Parathyroid adenoma (tissue), 2 donors: ENCODE results near the gene ATP5F1E.

Experiments
- H2AFZ ChIP-seq: fragments of 300-600 bp; sonication (generic); one replicate; pipeline ENCODE4 v1.7.0; 2017; ENCODE audit warnings: antibody characterized with exemption, mild to moderate bottlenecking
- H3K27ac ChIP-seq: fragments of 300-600 bp; sonication (generic); one replicate; pipeline ENCODE4 v1.7.0; 2017
- H3K27me3 ChIP-seq: fragments of 300-600 bp; sonication (generic); one replicate; pipeline ENCODE4 v1.7.0; 2017; ENCODE audit warnings: low read length; ENCODE audit not compliant: control insufficient read depth, insufficient read depth
- H3K36me3 ChIP-seq: fragments of 300-600 bp; sonication (generic); one replicate; pipeline ENCODE4 v1.7.0; 2017; ENCODE audit warnings: low read length; ENCODE audit not compliant: control insufficient read depth, insufficient read depth
- H3K4me1 ChIP-seq: fragments of 300-600 bp; sonication (generic); one replicate; pipeline ENCODE4 v1.7.0; 2017; ENCODE audit warnings: control low read depth
- H3K4me2 ChIP-seq: fragments of 300-600 bp; sonication (generic); one replicate; pipeline ENCODE4 v1.7.0; 2017; ENCODE audit warnings: low read length
- H3K4me3 ChIP-seq: fragments of 300-600 bp; sonication (generic); one replicate; pipeline ENCODE4 v1.7.0; 2017; ENCODE audit warnings: low read depth, low read length
- H3K79me2 ChIP-seq: fragments of 300-600 bp; sonication (generic); one replicate; pipeline ENCODE4 v1.7.0; 2017; ENCODE audit warnings: control low read depth
- H3K9ac ChIP-seq: fragments of 300-600 bp; sonication (generic); one replicate; pipeline ENCODE4 v1.7.0; 2017; ENCODE audit warnings: mild to moderate bottlenecking
- H3K9me3 ChIP-seq: fragments of 300-600 bp; sonication (generic); one replicate; pipeline ENCODE4 v1.7.0; 2017; ENCODE audit warnings: low read length; ENCODE audit not compliant: control insufficient read depth
- CTCF ChIP-seq: fragments of 300-600 bp; sonication (generic); IDR thresholded peaks from one replicate; pipeline ENCODE4 v1.7.0; 2017; ENCODE audit warnings: antibody characterized with exemption, mild to moderate bottlenecking
- donor health status: primary hyperparathyroidism.

The ATP5F1E gene

GRCh38 chr20:59001068-59001448 is 31.1 kb downstream of the ATP5F1E start:
- H3K9me3 ChIP-seq = no peaks in the 10 kb centered on the region
- H3K27me3 ChIP-seq = no peaks in the 10 kb centered on the region
- no peak overlapping the region for H3K27ac ChIP-seq
- H3K4me1 ChIP-seq = peaks cover 14% of the 10 kb centered on the region
- H3K4me2 ChIP-seq = no peak overlapping the region
- H3K36me3 ChIP-seq = no peaks in the 10 kb centered on the region
- no peak overlapping the region for H3K4me3 ChIP-seq
- H3K9ac ChIP-seq = no peak overlapping the region
- peaks cover 11% of the 10 kb centered on the region for H3K79me2 ChIP-seq
- no peak overlapping the region for H2AFZ ChIP-seq
- TF ChIP-seq CTCF = no peak

- no peak for TF ChIP-seq CTCF
- no peaks in the 10 kb centered on the region for H3K36me3 ChIP-seq
Observed at GRCh38 chr20:59000326-59000725, 31.8 kb downstream of the ATP5F1E start.

GRCh38 chr20:58998656-58999055 is 33.5 kb downstream of the ATP5F1E start:
- Histone ChIP-seq H3K4me3 (no peak overlapping the region), H3K27me3 (no peaks in the 10 kb centered on the region), H3K79me2 (no peaks in the 10 kb centered on the region), H3K36me3 (no peaks in the 10 kb centered on the region), H3K9me3 (no peaks in the 10 kb centered on the region), H3K4me2 (no peak overlapping the region), H3K4me1 (peaks cover 2% of the 10 kb centered on the region), H2AFZ (no peak overlapping the region), H3K27ac (no peak overlapping the region), H3K9ac (no peak overlapping the region)
- no peak for TF ChIP-seq CTCF

More at GRCh38 chr20:59000326-59000725, 31.8 kb downstream of the ATP5F1E start:
- Histone ChIP-seq H3K9me3 (no peaks in the 10 kb centered on the region), H3K79me2 (peaks cover 4% of the 10 kb centered on the region), H3K4me1 (peaks cover 6% of the 10 kb centered on the region), H2AFZ (no peak overlapping the region), H3K27me3 (no peaks in the 10 kb centered on the region), H3K9ac (no peak overlapping the region), H3K27ac (no peak overlapping the region), H3K4me2 (no peak overlapping the region), H3K4me3 (no peak overlapping the region)

- no peak for TF ChIP-seq CTCF
- H3K4me1 ChIP-seq = peaks cover 8% of the 10 kb centered on the region
- H3K27ac ChIP-seq = no peak overlapping the region
- no peak overlapping the region for H3K4me3 ChIP-seq
- no peaks in the 10 kb centered on the region for H3K9me3 ChIP-seq
- no peaks in the 10 kb centered on the region for H3K27me3 ChIP-seq
- H2AFZ ChIP-seq = no peak overlapping the region
- H3K4me2 ChIP-seq = no peak overlapping the region
- no peaks in the 10 kb centered on the region for H3K79me2 ChIP-seq
- no peaks in the 10 kb centered on the region for H3K36me3 ChIP-seq
- H3K9ac ChIP-seq = no peak overlapping the region
Observed at GRCh38 chr20:58997141-58997770, 34.9 kb downstream of the ATP5F1E start.

- H3K27me3 ChIP-seq = no peaks in the 10 kb centered on the region
- H3K9me3 ChIP-seq = no peaks in the 10 kb centered on the region
- H2AFZ ChIP-seq = no peak overlapping the region
- no peak for TF ChIP-seq CTCF
- H3K4me2 ChIP-seq = no peak overlapping the region
- no peaks in the 10 kb centered on the region for H3K79me2 ChIP-seq
- H3K9ac ChIP-seq = no peak overlapping the region
- no peak overlapping the region for H3K27ac ChIP-seq
- H3K4me3 ChIP-seq = no peak overlapping the region
- peaks cover 8% of the 10 kb centered on the region for H3K4me1 ChIP-seq
- no peaks in the 10 kb centered on the region for H3K36me3 ChIP-seq
Observed at GRCh38 chr20:58996226-58996611, 35.9 kb downstream of the ATP5F1E start.
